ENCODE measurements around the gene CFAP45.

The CFAP45 gene

GRCh38 chr1:159873530-159874143 lies 26.3 kb downstream of the CFAP45 start:
- DNase-seq, result no peak

GRCh38 chr1:159872891-159873290 lies 27.1 kb downstream of the CFAP45 start:
- no peak for DNase-seq

GRCh38 chr1:159870704-159871103 lies 29.3 kb downstream of the CFAP45 start:
- no peak for DNase-seq

- no peak for DNase-seq
These were observed 30.4 kb downstream of the CFAP45 start for GRCh38 chr1:159869607-159870006.

GRCh38 chr1:159869173-159869572 lies 30.8 kb downstream of the CFAP45 start:
- DNase-seq, result peak; percentile 14 to 27

GRCh38 chr1:159868766-159869165 lies 31.2 kb downstream of the CFAP45 start:
- no peak for DNase-seq

GRCh38 chr1:159867664-159868026 lies 32.3 kb downstream of the CFAP45 start:
- no peak for DNase-seq

GRCh38 chr1:159866905-159867663 lies 32.9 kb downstream of the CFAP45 start:
- DNase-seq, result no peak

- DNase-seq, result no peak
These were observed 33.9 kb downstream of the CFAP45 start for GRCh38 chr1:159866066-159866465.

- DNase-seq, result no peak
These were observed 35.7 kb downstream of the CFAP45 start for GRCh38 chr1:159864262-159864661.

GRCh38 chr1:159862557-159862956 lies 37.4 kb downstream of the CFAP45 start, which contains the start of gene VSIG8:
Gene VSIG8, minus strand, starts transcription at chr1:159862657. Its CDS starts 136 bp downstream, at chr1:159862521.
- no peak for DNase-seq

GRCh38 chr1:159862031-159862430 lies 37.9 kb downstream of the CFAP45 start:
- no peak for DNase-seq

- no peak for DNase-seq
These were observed 38.7 kb downstream of the CFAP45 start for GRCh38 chr1:159861218-159861617.

- no peak for DNase-seq
These were observed 39.5 kb downstream of the CFAP45 start for GRCh38 chr1:159860456-159860855.

- DNase-seq, result no peak
These were observed 40.1 kb downstream of the CFAP45 start for GRCh38 chr1:159859767-159860322.

GRCh38 chr1:159857889-159858288 lies 42.1 kb downstream of the CFAP45 start:
- no peak for DNase-seq

- DNase-seq, result no peak
These were observed 43.4 kb downstream of the CFAP45 start for GRCh38 chr1:159856576-159856975.

- DNase-seq, result no peak
These were observed 44.3 kb downstream of the CFAP45 start for GRCh38 chr1:159855709-159856108.

GRCh38 chr1:159854693-159855192 lies 45.2 kb downstream of the CFAP45 start:
- peak; percentile 77 to 81 for DNase-seq

- DNase-seq, result peak; percentile 45 to 58
These were observed 45.8 kb downstream of the CFAP45 start for GRCh38 chr1:159854116-159854692.

GRCh38 chr1:159853417-159854115 lies 46.4 kb downstream of the CFAP45 start:
- no peak for DNase-seq

GRCh38 chr1:159851407-159851806 lies 48.6 kb downstream of the CFAP45 start:
- no peak for DNase-seq
